T-helper 2 cell treated with Interferon-gamma antibody and Interleukin-4, amounts not matched to agents 5 μg/mL and 100 μg/mL, for 36 hours (primary cell): ENCODE measurements around the gene LEMD1.
"Not testable (repeated sequence)": the region's sequence is repeated elsewhere in the genome, so short reads cannot be mapped to it uniquely, and the experiment has no call there.

Source experiments
- DNase-seq: peaks from one replicate; pipeline ENCODE4 v3.0.0; 2021; ENCODE audit warnings: low spot score
- H3K27ac Mint-ChIP-seq: one replicate; pipeline ENCODE4 v1.8.0; 2021; ENCODE audit warnings: mild to moderate bottlenecking, mixed read lengths
- H3K27me3 Mint-ChIP-seq: one replicate; pipeline ENCODE4 v1.8.0; 2021; ENCODE audit warnings: low read depth, mixed read lengths
- H3K36me3 Mint-ChIP-seq: one replicate; pipeline ENCODE4 v1.8.0; 2021; ENCODE audit warnings: low read depth, mixed read lengths
- H3K4me1 Mint-ChIP-seq: one replicate; pipeline ENCODE4 v1.8.0; 2021; ENCODE audit warnings: low read depth, mixed read lengths
- H3K4me3 Mint-ChIP-seq: one replicate; pipeline ENCODE4 v1.8.0; 2022; ENCODE audit warnings: mild to moderate bottlenecking, moderate library complexity, mixed read lengths
- H3K9me3 Mint-ChIP-seq: one replicate; pipeline ENCODE4 v1.8.0; 2021; ENCODE audit warnings: mixed read lengths

The LEMD1 gene

GRCh38 chr1:205441716-205442050 lies 19.8 kb upstream of the LEMD1 start:
- H3K4me3 Mint-ChIP-seq, result peak overlapping the region; percentile 78
- peaks cover 16% of the 10 kb centered on the region for H3K4me1 Mint-ChIP-seq

GRCh38 chr1:205441318-205441633 lies 19.4 kb upstream of the LEMD1 start:
- no peak for DNase-seq
- peak overlapping the region; percentile 87 for H3K27ac Mint-ChIP-seq
- no peaks in the 10 kb centered on the region for H3K9me3 Mint-ChIP-seq
- peaks cover 19% of the 10 kb centered on the region for H3K27me3 Mint-ChIP-seq
- H3K4me3 Mint-ChIP-seq, result peak overlapping the region; percentile 78
- H3K4me1 Mint-ChIP-seq, result peaks cover 16% of the 10 kb centered on the region
- H3K36me3 Mint-ChIP-seq, result no peaks in the 10 kb centered on the region

More at GRCh38 chr1:205441716-205442050, 19.8 kb upstream of the LEMD1 start:
- H3K27me3 Mint-ChIP-seq, result peaks cover 15% of the 10 kb centered on the region
- peak overlapping the region; percentile 87 for H3K27ac Mint-ChIP-seq
- H3K36me3 Mint-ChIP-seq, result no peaks in the 10 kb centered on the region
- H3K9me3 Mint-ChIP-seq, result no peaks in the 10 kb centered on the region
- DNase-seq, result no peak

GRCh38 chr1:205440476-205441317 lies 18.8 kb upstream of the LEMD1 start:
- peak overlapping the region; percentile 78 for H3K4me3 Mint-ChIP-seq
- H3K27ac Mint-ChIP-seq, result peak overlapping the region; percentile 87
- peaks cover 21% of the 10 kb centered on the region for H3K27me3 Mint-ChIP-seq
- no peaks in the 10 kb centered on the region for H3K9me3 Mint-ChIP-seq
- DNase-seq, result peak; percentile 62
- no peaks in the 10 kb centered on the region for H3K36me3 Mint-ChIP-seq
- peaks cover 16% of the 10 kb centered on the region for H3K4me1 Mint-ChIP-seq

GRCh38 chr1:205440121-205440475 lies 18.2 kb upstream of the LEMD1 start:
- peak overlapping the region; percentile 87 for H3K27ac Mint-ChIP-seq
- DNase-seq, result no peak
- no peaks in the 10 kb centered on the region for H3K36me3 Mint-ChIP-seq
- peaks cover 16% of the 10 kb centered on the region for H3K4me1 Mint-ChIP-seq
- H3K27me3 Mint-ChIP-seq, result peaks cover 21% of the 10 kb centered on the region
- peak overlapping the region; percentile 78 for H3K4me3 Mint-ChIP-seq
- H3K9me3 Mint-ChIP-seq, result no peaks in the 10 kb centered on the region

GRCh38 chr1:205438213-205439158 lies 16.6 kb upstream of the LEMD1 start:
- DNase-seq, result no peak
- no peaks in the 10 kb centered on the region for H3K36me3 Mint-ChIP-seq
- H3K9me3 Mint-ChIP-seq, result no peaks in the 10 kb centered on the region
- H3K27me3 Mint-ChIP-seq, result peaks cover 25% of the 10 kb centered on the region
- no peak overlapping the region for H3K27ac Mint-ChIP-seq
- peaks cover 16% of the 10 kb centered on the region for H3K4me1 Mint-ChIP-seq
- H3K4me3 Mint-ChIP-seq, result no peak overlapping the region

GRCh38 chr1:205437570-205437969 lies 15.7 kb upstream of the LEMD1 start:
- Mint-ChIP-seq H3K36me3 (no peaks in the 10 kb centered on the region), H3K27me3 (peaks cover 26% of the 10 kb centered on the region), H3K27ac (no peak overlapping the region), H3K4me1 (peaks cover 16% of the 10 kb centered on the region), H3K9me3 (no peaks in the 10 kb centered on the region), H3K4me3 (no peak overlapping the region)
- no peak for DNase-seq

GRCh38 chr1:205436776-205437410 lies 15.0 kb upstream of the LEMD1 start:
- Mint-ChIP-seq H3K36me3 (no peaks in the 10 kb centered on the region), H3K27me3 (peaks cover 28% of the 10 kb centered on the region), H3K4me1 (peaks cover 16% of the 10 kb centered on the region), H3K9me3 (no peaks in the 10 kb centered on the region), H3K4me3 (no peak overlapping the region), H3K27ac (no peak overlapping the region)
- no peak for DNase-seq

- H3K36me3 Mint-ChIP-seq, result no peaks in the 10 kb centered on the region
- H3K27me3 Mint-ChIP-seq, result peaks cover 31% of the 10 kb centered on the region
- no peak overlapping the region for H3K4me3 Mint-ChIP-seq
- H3K4me1 Mint-ChIP-seq, result peaks cover 11% of the 10 kb centered on the region
- no peak for DNase-seq
- no peak overlapping the region for H3K27ac Mint-ChIP-seq
- H3K9me3 Mint-ChIP-seq, result no peaks in the 10 kb centered on the region
These were observed 14.0 kb upstream of the LEMD1 start for GRCh38 chr1:205435578-205436573.

GRCh38 chr1:205434738-205435137 lies 12.9 kb upstream of the LEMD1 start:
- Mint-ChIP-seq H3K36me3 (no peaks in the 10 kb centered on the region), H3K27ac (no peak overlapping the region)

GRCh38 chr1:205432692-205433091 lies 10.8 kb upstream of the LEMD1 start:
- not testable (repeated sequence) for H3K36me3 Mint-ChIP-seq, H3K4me3 Mint-ChIP-seq, H3K9me3 Mint-ChIP-seq, DNase-seq, H3K4me1 Mint-ChIP-seq, H3K27ac Mint-ChIP-seq
- peaks cover 41% of the 10 kb centered on the region for H3K27me3 Mint-ChIP-seq

More at GRCh38 chr1:205434738-205435137, 12.9 kb upstream of the LEMD1 start:
- Mint-ChIP-seq H3K27me3 (peaks cover 34% of the 10 kb centered on the region), H3K4me3 (no peak overlapping the region), H3K9me3 (no peaks in the 10 kb centered on the region), H3K4me1 (peaks cover 8% of the 10 kb centered on the region)
- DNase-seq, result no peak

GRCh38 chr1:205432116-205432515 lies 10.3 kb upstream of the LEMD1 start:
- H3K27me3 Mint-ChIP-seq, result peaks cover 42% of the 10 kb centered on the region
- H3K9me3 Mint-ChIP-seq, result no peaks in the 10 kb centered on the region
- no peak for DNase-seq
- H3K4me3 Mint-ChIP-seq, result no peak overlapping the region
- no peak overlapping the region for H3K27ac Mint-ChIP-seq
- H3K36me3 Mint-ChIP-seq, result no peaks in the 10 kb centered on the region
- H3K4me1 Mint-ChIP-seq, result peaks cover 5% of the 10 kb centered on the region

- H3K9me3 Mint-ChIP-seq, result no peaks in the 10 kb centered on the region
- DNase-seq, result peak; percentile 33
- no peak overlapping the region for H3K27ac Mint-ChIP-seq
- peak overlapping the region; percentile 85 for H3K4me3 Mint-ChIP-seq
- H3K27me3 Mint-ChIP-seq, result peaks cover 41% of the 10 kb centered on the region
- H3K4me1 Mint-ChIP-seq, result peaks cover 5% of the 10 kb centered on the region
- no peaks in the 10 kb centered on the region for H3K36me3 Mint-ChIP-seq
These were observed 8.9 kb upstream of the LEMD1 start for GRCh38 chr1:205430696-205431305.
